GM19238 (cell line): ENCODE measurements around the gene RRAD.
"Not testable (repeated sequence)": the region's sequence is repeated elsewhere in the genome, so short reads cannot be mapped to it uniquely, and the experiment has no call there.

Experiments used
- DNase-seq: peaks from one replicate; pipeline ENCODE4 v3.0.0; 2011; ENCODE audit warnings: low spot score; ENCODE audit not compliant: insufficient read length

The RRAD gene

GRCh38 chr16:66900721-66901441 is 24.5 kb downstream of the RRAD start:
- peak; percentile 4 for DNase-seq

- DNase-seq: peak; percentile 0
Observed at GRCh38 chr16:66899945-66900710, 25.2 kb downstream of the RRAD start.

- DNase-seq: no peak
Observed at GRCh38 chr16:66899310-66899944, 25.9 kb downstream of the RRAD start.

- no peak for DNase-seq
Observed at GRCh38 chr16:66898933-66899309, 26.4 kb downstream of the RRAD start.

- no peak for DNase-seq
Observed at GRCh38 chr16:66898207-66898606, 27.1 kb downstream of the RRAD start.

- not testable (repeated sequence) for DNase-seq
Observed at GRCh38 chr16:66896682-66897081, 28.7 kb downstream of the RRAD start.

- DNase-seq: peak; percentile 0
Observed at GRCh38 chr16:66895999-66896398, 29.3 kb downstream of the RRAD start.

GRCh38 chr16:66895689-66895979 is 29.7 kb downstream of the RRAD start:
- no peak for DNase-seq

GRCh38 chr16:66894948-66895688 is 30.2 kb downstream of the RRAD start:
- DNase-seq: peak; percentile 37

GRCh38 chr16:66894055-66894454 is 31.3 kb downstream of the RRAD start:
- DNase-seq: no peak

GRCh38 chr16:66891797-66892196 is 33.5 kb downstream of the RRAD start:
- no peak for DNase-seq

GRCh38 chr16:66891360-66891759 is 34.0 kb downstream of the RRAD start:
- DNase-seq: no peak

- no peak for DNase-seq
Observed at GRCh38 chr16:66890799-66891198, 34.5 kb downstream of the RRAD start.

GRCh38 chr16:66889622-66890021 is 35.7 kb downstream of the RRAD start:
- no peak for DNase-seq

GRCh38 chr16:66888647-66889615 is 36.4 kb downstream of the RRAD start:
- no peak for DNase-seq

- DNase-seq: no peak
Observed at GRCh38 chr16:66886914-66887313, 38.4 kb downstream of the RRAD start.

- no peak for DNase-seq
Observed at GRCh38 chr16:66886321-66886720, 39.0 kb downstream of the RRAD start.

- no peak for DNase-seq
Observed at GRCh38 chr16:66885491-66885890, 39.8 kb downstream of the RRAD start.

- DNase-seq: no peak
Observed at GRCh38 chr16:66882702-66883101, 42.6 kb downstream of the RRAD start.

- DNase-seq: no peak
Observed at GRCh38 chr16:66881964-66882508, 43.3 kb downstream of the RRAD start.
